Measurements from ENCODE around the gene BEND2. TPM values are rescaled to one million over a fixed set of nuclear protein-coding genes. Genes with fewer than 3 reads are reported as not detected.

BEND2 gene
- total and polyA plus RNA-seq, 2 of the 8 experiments (the other 6 are each of a cell fraction or from before 2014, with no cell fraction given), result not detected

DNA sequence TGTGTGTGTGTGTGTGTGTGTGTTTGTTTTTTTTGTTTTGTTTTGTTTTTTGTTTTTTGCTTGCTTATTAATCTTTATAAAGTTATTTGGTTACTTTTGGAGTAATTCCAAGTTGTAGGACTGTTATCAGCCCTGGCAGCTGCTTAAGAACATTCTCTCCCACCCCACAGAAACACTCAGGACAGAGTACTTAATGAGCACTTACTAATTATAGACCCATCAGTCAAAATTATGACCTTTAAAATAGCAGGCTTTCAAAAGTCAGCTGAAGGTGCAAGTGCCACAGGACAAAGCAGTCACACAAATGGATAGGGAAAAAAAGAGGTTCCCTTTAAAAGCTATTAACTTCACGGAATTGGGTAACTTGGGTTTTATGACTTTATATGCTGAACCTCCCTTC is 69.0 kb downstream of the BEND2 start:
- Histone ChIP-seq H4K5ac (ENCODE audit: insufficient read length, low read depth, low read length) (no peak overlapping the region), H3K4me3 (ENCODE audit: extremely low read depth in 1 of 4, insufficient read depth in 2 of 4, low read depth in 3 of 4, low read length in 4 of 4) (no peak overlapping the region), H3K23ac (ENCODE audit: insufficient read length) (no peak overlapping the region), H3K36me3 (ENCODE audit: control insufficient read depth in 2 of 4, insufficient read depth in 4 of 4, low read length in 3 of 4) (no peaks in the 10 kb centered on the region), H2AK5ac (ENCODE audit: low read depth, low read length) (no peak overlapping the region), H3K14ac (ENCODE audit: insufficient read length) (no peak overlapping the region), H3K79me2 (ENCODE audit: control insufficient read depth in 1 of 2, insufficient read depth in 2 of 2, low read length in 2 of 2) (no peaks in the 10 kb centered on the region), H4K8ac (ENCODE audit: extremely low read depth, insufficient read depth, low read length) (no peak overlapping the region), H2BK12ac (ENCODE audit: low read depth, low read length) (no peak overlapping the region), H3K18ac (ENCODE audit: extremely low read depth, low read length) (no peak overlapping the region), H4K20me1 (replicated peaks in 1 of 2; ENCODE audit: control insufficient read depth in 1 of 2, insufficient read depth in 2 of 2, low read length in 2 of 2) (no peaks in the 10 kb centered on the region), H2BK15ac (ENCODE audit: low read length) (no peak overlapping the region), H3K79me1 (ENCODE audit: low read depth, low read length) (no peaks in the 10 kb centered on the region), H2BK120ac (replicated peaks; ENCODE audit: low read depth, low read length) (no peak overlapping the region), H4K91ac (replicated peaks; ENCODE audit: insufficient read length, low read length) (no peak overlapping the region), H3K27ac (ENCODE audit: low read depth, low read length) (no peak overlapping the region), H2BK5ac (ENCODE audit: low read depth, low read length) (no peak overlapping the region), H3K4me1 (replicated peaks in 1 of 4; ENCODE audit: control insufficient read depth in 3 of 4, insufficient read depth in 4 of 4, low read length in 3 of 4) (no peaks in the 10 kb centered on the region), H3K56ac (replicated peaks; ENCODE audit: insufficient read length, low read depth, low read length) (no peak overlapping the region), H2AFZ (ENCODE audit: low read length) (no peak overlapping the region), H3K23me2 (ENCODE audit: low read depth, low read length) (no peaks in the 10 kb centered on the region), H3K27me3 (replicated peaks in 1 of 4; ENCODE audit: control insufficient read depth in 3 of 4, extremely low read depth in 1 of 4, insufficient read depth in 3 of 4, low read length in 3 of 4) (no peaks in the 10 kb centered on the region), H3K4me2 (ENCODE audit: insufficient read depth in 1 of 2, low read depth in 2 of 2, low read length in 2 of 2) (no peak overlapping the region), H3K9ac (replicated peaks in 1 of 4; ENCODE audit: extremely low read depth in 1 of 4, low read depth in 3 of 4, low read length in 3 of 4) (no peak overlapping the region), H3K4ac (replicated peaks; ENCODE audit: insufficient read length, low read depth, low read length) (no peak overlapping the region), H3K9me3 (ENCODE audit: insufficient read depth in 2 of 2, low read depth in 1 of 2, low read length in 1 of 2) (no peaks in the 10 kb centered on the region), H2BK20ac (ENCODE audit: low read length) (no peak overlapping the region)
- FAIRE-seq (no peak), DNase-seq (ENCODE audit: low read depth in 1 of 2, low spot score in 2 of 2) (no peak)
- CTCF ChIA-PET (ENCODE audit: partially characterized antibody), result no interaction called here
- 100% methylated on average over 1 of the region's 1 CpG; no CpG with 5 or more reads in 1 of the 2 experiments for WGBS, 2 experiments (ENCODE audit: extremely low coverage in 1 of 2, insufficient coverage in 1 of 2, insufficient read length in 1 of 2, insufficient replicate concordance in 2 of 2, low coverage in 1 of 2, low lambda C conversion rate in 2 of 2, missing lambda C conversion rate in 1 of 2)
- TF ChIP-seq BCL11A (IDR thresholded peaks at IDR 0.05; ENCODE audit: low read depth in 2 of 2, low read length in 2 of 2), result no peak
- TF ChIP-seq SIN3A (conservative IDR thresholded peaks at IDR 0.05 in 1 of 2, IDR thresholded peaks at IDR 0.05 in 1 of 2; ENCODE audit: low read depth in 1 of 2, low read length in 2 of 2), result no peak
- POLR2A ChIA-PET (ENCODE audit: partially characterized antibody), result interaction anchor here (0.6 kb wide), 1 partner anchor 328 kb away, joined by 3 read pairs; no protein-coding TSS in a partner anchor

All from H1 (cell line).